GM19240 (cell line): ENCODE data around the gene RPL11.
"Not testable (repeated sequence)": the region's sequence is repeated elsewhere in the genome, so short reads cannot be mapped to it uniquely, and the experiment has no call there.

Experiments used
- DNase-seq: peaks from one replicate; pipeline ENCODE4 v3.0.0; 2011; ENCODE audit warnings: low spot score; ENCODE audit not compliant: insufficient read length

Gene RPL11

DNA sequence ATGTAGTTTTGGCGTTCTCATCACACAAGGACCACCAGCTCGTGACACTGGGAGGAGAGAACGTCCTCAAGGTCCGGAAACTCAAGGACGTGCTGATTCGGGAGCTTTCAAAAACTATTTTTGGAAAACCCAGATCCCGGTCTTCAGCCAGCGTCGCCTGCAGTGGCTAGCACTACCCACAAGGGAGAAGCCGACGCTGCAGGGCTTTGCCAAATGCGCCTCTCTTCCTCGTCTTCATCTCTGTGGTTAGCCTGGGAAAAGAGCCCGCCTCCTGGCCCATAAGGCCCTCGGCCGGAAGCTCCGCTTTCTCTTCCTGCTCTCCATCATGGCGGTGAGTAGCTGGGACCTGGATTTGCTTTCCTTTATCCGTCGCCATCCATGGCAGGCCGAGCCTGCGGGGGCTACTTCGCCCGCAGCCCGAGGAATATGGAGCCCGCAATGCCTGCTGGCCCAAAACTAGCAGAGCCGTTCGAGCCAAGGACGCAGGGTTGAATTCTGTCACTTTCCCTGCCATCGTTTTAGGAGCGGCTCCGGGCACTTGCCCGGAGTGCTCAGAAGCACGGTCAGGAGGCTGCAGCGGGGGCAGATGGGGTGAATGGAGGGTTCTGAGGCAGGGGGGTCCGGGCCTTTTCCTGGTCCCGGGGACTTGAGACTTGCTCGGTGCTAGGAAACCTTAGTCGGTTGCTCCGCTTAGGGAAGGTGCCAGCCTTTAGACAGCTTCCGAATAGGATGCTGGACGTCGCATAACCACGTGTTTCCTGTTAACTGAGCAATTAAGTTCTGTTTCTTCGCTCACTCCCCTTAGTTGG lies at the start of gene RPL11:
Gene RPL11 (plus strand): TSS at position 308 of the 809 bp plus-strand sequence. CDS start 18 bp downstream, at position 326.
- peak; percentile 95 for DNase-seq

DNA sequence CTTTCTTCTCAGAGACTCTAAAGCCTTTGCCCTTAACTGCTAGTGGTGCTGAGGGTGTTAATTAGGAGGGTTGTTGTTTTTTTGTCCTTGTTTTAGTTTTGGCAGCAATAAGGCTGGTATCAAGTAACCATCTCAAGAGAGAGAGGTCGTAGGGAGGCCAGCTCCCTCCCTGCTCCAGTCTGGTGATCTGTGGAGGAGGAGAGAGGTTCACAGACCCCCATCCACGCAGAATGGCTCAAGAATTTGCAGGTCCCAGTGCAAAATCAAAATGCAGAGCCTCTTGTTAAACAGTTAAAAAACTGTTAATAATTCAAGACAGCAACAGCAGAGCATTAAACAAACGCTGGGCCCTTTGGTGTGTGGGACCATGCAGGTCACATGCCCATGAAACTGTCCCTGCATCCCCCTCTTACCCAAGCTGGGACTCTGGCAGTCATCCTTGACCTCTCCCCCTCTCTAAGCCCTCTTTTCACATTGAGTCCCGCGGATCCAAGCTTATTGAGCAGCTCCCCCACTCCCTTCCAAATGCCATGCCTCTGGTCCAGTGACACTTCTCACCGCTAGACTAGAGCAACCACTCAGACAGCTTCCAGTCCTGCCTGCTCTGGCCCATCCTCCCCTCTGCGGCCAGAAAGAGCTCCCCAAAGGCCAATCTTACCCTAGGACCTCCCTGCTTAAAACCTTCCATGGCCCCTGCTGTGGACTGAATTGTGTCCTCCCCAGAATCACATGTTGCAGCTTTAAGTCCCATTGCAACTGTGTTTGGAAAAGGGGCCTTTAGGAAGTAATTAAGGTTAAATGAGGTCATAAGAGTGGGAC lies 47.7 kb upstream of the RPL11 start:
- DNase-seq, result no peak

DNA sequence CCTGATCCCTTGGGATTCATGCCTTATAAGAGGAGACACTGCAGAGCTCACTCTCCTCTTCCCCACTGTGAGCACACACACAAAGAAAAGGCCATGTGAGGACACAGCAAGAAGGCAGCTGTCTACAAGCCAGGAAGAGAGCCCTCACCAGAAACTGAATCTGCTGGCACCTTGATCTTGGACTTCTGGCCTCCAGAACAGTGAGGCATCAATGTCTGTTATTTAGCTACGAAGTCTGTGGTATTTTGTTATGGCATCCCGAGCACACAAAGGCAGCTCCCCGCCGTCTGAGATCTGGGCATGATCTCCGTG lies 47.1 kb upstream of the RPL11 start:
- no peak for DNase-seq

DNA sequence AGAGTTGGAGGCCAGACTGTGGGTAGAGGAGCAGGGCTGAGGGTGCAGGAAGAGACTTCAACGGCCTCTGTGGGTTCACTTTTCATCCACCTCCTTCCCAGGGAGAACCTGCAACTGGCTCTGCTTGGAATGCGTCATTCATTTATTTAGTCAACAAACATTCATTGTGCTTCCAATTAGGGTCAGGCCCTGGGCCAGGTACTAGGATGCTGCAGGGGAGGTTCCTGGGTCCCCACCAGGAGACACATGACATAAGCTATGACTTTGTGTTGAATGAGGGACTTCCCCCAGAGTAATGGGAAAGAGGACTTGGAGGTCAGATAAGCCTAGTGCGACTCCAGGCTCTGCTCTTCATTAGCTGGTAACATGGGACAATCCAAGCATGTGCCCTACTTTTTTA lies 46.3 kb upstream of the RPL11 start:
- DNase-seq, result no peak

DNA sequence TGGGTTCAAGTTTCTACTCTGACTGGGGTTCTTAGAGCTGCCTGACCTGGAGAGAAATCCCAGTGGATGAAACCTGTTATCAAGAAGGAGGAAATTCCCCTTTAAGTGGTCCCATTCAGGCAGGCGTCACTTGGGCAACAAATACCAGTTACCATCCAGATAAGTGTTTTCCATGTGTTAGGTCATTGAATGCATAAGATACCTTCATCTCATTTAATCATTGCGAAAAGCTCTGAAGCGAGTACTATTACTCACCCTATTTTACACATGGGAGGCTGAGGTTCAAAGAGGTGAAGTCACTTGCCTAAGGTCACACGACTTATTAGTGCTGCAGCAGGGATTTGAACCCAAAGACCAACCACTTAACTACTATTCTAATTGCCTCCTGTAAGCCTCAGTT lies 45.5 kb upstream of the RPL11 start:
- DNase-seq, result no peak

DNA sequence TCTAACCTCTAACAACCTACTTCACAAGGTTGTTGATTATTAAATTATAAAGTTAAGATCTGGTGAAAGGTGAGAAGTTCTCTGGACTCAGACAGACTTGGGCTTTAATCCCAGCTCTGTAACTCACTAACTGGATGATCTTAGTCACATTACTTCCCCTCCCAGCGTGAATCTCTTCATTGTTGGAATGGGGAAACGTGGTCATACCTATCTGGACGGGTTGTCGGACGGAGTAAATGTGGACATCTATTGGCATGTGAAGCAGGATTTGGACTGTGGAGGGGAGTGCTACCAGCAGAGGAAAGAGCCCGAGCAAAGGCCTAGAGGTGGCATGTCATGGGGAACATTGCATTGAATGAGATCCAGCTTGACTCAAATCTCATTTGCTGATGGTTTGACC lies 45.1 kb upstream of the RPL11 start:
- DNase-seq, result no peak

DNA sequence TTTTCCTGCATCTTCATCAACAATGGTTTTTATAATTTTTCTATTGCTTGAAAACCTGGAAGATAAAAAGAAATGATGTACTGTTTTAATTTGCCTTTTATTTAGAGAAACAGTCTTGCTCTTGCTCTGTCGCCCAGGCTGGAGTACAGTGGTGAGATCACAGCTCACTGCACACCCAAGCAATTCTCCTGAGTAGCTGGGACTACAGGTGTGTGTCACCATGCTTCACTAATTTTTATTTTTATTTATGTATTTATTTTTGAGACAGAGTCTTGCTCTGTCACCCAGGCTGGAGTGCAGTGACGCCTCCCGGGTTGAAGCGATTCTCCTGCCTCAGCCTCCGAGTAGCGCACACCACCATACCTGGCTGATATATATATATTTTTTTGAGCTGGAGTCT lies 43.0 kb upstream of the RPL11 start:
- DNase-seq, result no peak

DNA sequence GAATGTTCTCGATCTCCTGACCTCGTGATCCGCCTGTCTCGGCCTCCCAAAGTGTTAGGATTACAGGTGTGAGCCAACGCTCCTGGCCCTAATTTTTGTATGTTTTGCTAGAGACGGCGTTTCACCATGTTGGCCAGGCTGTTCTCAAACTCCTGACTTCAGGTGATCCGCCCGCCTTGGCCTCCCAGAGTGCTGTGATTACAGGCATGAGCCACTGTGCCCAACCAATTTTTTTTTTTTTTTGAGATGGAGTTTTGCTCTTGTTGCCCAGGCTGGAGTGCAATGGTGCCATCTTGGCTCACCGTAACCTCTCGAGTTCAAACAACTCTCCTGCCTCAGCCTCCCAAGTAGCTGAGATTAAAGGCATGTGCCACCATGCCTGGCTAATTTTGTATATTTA lies 42.4 kb upstream of the RPL11 start:
- DNase-seq, result not testable (repeated sequence)

DNA sequence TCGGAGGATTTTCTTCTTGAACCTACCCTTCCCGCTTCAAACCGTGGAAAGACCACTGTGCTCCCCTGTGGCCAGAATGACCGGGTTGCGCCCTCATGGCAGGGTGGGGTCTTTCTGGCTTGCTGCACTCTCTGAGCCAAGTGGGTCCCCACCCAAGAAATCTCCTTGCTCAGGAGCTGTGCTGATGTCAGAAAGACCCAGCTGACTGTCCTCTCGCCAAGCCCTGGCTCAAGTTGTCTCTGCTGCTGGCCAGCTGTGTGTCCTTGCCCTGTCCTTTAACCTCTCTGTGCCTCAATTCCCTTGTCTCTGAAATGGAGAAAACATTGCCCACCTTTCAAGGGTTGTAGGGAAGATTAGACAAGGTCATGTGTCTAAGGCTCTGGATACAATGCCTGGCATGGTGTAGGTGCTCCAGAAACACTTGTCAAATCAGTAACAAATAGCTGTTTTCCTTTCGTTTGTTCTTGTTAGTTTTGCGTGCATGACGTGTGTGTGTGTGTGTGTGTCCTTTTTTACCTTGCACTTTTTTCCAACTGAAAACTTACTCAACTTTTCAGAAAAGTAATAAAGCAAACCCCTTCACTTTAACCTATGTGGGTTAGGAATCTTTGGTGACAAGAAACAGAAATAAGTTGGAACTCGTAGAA lies 41.1 kb upstream of the RPL11 start:
- no peak for DNase-seq

DNA sequence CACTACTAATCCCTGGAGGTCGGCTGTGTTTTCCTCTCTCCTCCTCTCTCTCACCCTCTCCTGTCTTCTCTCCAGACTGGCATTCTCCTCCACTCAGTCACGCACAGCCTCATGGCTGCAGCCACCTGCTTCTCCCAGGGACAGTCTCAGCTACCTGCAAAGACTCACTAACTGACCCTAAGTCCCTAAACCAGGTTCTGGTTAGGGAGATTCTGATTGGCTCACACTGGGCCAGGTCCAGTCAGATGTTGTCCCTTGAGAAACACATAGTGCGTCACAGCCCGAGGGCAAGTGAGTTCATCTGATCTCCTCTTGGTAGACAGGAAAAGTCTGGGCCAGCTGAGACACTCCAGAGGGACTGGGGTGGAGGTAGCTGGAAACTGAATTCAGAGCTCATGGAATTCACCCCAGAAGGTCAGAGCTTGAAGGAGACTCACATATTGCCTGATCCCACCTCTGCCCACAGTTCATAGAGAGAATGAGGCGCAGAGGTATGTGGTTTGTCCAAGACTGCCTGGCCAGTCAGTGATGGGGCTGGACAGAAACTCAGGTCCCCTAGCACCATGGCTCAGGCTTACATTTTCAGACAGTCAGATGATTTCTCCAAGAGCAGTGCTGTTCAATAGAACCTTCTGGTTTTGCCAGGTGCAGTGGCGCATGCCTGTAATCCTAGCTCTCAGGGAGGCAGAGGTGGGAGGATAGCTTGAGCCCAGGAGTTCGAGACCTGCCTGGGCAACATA lies 40.4 kb upstream of the RPL11 start:
- no peak for DNase-seq

DNA sequence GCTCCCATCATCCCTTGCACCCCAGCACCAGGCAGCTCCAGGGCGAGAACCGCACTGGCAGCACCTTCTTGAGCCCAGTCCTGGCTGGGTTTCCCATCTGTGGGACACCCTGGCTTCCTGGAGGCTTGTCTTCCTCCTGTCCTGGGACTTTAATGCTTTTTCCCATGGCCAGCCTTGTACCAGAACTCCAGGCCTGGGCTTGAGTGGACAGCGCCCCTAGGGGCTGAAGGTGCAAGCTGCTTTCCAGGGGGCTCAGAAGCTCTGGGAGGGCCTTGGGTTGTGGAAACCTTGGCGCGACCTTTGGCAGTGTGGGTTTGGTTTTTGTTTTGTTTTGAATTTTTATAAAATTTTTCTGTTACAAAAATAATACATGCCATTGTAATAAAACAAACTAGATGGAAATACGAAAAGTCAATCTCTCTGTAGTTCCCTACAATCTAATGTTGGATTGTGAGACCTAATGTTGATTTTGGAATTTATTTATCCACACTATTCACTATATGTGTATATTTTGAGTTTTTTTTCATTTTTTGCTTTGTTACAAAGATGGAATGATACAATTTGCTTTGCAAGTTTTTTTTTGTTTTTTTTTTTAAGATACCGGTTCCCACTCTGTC lies 33.8 kb upstream of the RPL11 start:
- DNase-seq, result peak; percentile 53

DNA sequence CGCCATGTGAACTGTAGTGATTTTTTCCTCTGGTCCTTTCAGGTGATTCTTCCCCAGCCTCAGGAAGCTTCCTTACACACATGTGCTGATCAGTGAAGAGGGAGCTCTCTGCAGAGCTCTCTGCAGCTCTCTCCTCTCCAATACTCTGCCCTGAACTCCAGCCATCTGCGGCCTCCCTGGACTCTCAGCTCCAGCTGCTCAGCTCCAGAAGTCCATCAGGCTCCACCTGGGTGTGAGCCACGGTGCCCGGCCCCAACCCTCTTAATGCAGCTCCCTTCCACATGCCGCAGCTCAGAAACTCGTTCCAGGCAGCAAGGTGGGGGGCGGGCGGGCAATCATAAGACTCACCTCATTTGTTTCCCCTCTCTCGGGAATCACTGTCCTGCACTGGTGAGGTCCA lies 30.9 kb upstream of the RPL11 start:
- DNase-seq, result no peak

DNA sequence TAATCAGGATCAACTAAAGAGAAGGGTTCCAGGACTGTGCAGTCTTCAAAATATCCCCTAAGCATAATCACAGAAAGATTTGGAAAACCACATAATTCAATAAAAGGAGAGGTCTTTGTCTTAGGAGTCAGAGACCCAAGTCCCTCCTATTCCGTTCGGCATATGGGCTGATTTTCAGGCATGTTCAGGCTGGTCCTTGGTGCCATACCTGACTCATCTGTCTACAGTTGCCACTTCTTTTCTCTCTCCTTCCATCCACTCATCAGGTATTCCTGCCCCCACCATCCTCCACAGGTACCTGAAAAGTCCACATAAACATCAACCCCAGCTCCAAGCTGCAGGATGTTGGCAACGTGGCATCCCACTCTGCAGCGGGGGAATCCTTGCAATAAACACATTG lies 29.7 kb upstream of the RPL11 start:
- no peak for DNase-seq

DNA sequence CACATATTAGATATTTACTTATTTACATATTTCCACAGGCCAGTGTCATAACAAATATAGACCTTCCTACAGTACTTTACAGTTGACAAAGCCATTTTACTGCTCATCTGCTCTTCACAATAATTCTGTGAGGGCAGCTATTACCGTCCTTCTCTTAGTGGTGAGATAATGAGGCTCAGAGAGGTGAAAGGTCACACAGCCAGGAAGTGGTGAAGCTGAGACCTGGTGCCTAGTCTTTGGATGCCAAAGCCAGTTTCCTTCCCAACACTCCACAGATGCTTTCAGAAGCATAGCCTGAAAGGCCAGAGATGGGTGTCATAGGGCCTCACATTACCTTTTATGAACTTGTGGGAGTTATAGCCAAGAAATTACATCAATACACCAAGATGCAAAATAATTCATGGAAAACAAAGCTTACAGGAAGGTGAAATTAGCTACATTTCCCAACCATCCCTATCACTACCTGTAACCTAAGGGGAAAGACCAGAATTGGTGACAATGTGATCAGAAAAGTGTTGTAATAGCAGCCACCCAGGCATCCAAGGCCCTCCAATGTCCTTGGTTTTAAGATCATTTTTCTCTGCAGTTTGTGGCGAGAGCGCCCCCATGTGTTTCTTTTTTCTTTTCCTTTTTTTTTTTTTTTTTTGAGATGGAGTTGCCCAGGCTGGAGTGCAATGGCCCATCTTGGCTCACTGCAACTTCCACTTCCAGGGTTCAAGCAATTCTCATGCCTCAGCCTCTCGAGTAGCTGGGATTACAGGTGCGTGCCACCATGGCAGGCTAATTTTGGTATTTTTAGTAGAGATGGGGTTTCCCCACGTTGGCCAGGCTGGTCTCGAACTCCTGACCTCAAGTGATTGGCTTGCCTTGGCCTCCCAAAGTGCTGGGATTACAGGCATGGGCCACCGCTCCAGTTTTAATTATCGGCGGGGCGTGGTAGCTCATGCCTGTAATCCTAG lies 26.5 kb upstream of the RPL11 start:
- DNase-seq, result no peak

DNA sequence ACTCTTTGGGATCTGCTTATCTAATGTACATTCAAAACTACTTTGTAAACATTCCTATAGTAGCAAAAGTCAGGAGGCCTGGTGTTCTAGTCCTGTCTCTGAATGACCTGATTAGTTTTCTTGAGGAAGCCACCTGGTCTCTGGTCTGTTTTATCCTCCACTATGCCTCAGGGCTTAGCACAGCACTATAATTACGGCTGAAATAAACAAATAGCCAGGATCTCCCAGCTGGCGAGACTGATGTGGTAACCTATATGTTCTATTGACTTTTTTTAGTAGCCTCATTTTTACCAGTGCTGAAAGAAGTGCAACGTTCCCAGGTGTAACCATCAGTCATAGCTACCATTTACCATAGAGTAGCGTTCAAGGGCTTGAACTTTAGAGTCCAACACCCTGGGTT lies 24.2 kb upstream of the RPL11 start:
- no peak for DNase-seq

DNA sequence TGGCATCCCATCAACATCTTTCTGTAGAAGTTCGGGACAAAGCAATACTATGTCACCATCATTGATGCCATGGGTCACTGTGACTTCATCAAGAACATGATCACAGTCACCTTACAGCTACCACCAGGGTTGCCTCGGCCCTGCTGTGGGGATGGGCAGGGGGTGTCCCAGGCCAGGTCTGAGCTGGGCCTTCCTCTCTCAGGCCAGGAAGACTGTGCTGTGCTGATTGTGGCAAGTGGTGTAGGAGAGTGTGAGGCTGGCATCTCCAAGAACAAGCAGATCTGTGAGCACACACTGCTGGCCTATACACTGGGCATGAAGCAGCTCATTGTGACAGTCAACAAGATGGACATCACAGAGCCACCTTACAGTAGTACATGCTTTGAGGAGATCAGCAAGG lies 20.9 kb upstream of the RPL11 start:
- DNase-seq, result no peak

DNA sequence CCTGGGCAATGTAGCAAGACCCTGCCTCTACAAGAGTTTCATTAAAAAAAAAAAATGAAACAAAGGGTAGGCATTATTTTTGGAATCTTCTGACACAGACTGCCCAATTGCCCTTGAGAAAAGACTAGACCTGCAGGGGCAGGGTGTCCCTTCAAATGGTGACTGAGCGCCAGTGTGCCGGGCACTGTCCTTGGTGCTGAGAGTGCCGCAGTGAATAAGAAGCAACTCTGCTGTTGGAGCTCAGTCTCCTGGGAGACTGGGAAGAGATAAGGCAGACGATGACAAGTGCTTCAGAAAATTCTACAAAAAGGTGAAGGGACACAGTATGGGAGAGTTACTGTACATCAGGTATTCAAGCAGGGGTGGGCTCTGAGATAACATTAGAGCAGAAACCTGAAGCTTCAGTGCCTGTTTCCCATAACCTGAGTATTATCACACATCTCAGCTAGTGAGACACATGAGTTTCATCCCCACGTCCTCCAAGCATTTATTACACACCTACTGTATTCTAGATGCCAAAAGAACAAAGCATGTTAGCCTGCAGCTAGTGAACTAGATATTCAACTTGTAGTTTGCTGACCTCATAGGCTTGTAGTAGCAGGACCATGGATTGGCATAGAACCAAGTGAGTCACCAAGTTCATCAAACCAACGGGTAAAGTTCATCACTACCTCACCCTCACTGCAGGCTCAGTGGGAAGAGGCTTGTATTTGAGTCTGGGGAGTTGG lies 18.4 kb upstream of the RPL11 start:
- DNase-seq, result no peak

DNA sequence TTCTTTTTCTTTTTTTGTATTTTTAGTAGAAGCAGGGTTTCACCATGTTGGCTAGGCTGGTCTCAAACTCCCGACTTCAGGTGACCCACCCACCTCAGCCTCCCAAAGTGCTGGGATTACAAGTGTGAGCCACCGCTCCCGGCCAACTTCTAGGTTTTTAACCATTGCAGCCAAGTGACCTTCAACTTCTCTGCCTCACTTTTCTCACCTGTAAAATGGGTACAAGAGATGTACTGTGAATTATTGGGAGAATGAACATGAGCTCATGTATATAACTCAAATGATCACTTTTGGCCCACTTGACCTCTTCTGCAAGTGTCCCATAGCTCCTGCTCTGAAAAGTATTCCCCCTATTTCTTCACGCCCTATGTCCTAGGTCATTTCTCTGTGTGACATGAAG lies 11.8 kb upstream of the RPL11 start:
- no peak for DNase-seq

DNA sequence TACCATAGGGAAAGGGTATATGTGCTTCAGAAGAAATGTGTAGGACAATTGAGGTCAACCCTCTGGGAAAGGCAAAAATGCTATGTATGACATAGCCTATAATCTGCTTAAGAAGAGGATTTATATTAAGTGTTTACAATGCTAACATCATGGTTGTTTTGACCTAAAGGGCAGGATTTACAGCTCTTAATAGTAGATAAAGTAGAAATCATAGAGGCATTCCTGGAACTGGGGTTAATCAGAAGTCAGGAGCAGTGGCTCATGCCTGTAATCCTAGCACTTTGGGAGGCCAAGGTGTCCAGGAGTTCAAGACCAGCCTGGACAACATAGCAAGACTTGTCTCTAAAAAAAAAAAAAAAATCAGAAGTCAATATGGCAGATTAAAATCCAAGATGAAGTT lies 8.7 kb upstream of the RPL11 start:
- no peak for DNase-seq
